GM19452 (cell line): ENCODE measurements around the gene POLG2.
"Not testable (repeated sequence)": the region's sequence is repeated elsewhere in the genome, so short reads cannot be mapped to it uniquely, and the experiment has no call there.

Source experiments
- ATAC-seq: cut with Tn5 transposase; IDR thresholded peaks from one replicate; pipeline ENCODE4 v1.9.1; 2021; ENCODE audit not compliant: unreplicated experiment

POLG2 gene

GRCh38 chr17:64443086-64443760 is 53.6 kb downstream of the POLG2 start:
- no peak for ATAC-seq

GRCh38 chr17:64442541-64442971 is 54.3 kb downstream of the POLG2 start:
- no peak for ATAC-seq

- ATAC-seq, result no peak
These were observed 54.9 kb downstream of the POLG2 start for GRCh38 chr17:64441772-64442540.

GRCh38 chr17:64439956-64440355 is 56.9 kb downstream of the POLG2 start:
- ATAC-seq, result no peak

- ATAC-seq, result not testable (repeated sequence)
These were observed 57.3 kb downstream of the POLG2 start for GRCh38 chr17:64439521-64439920.

- ATAC-seq, result no peak
These were observed 58.8 kb downstream of the POLG2 start for GRCh38 chr17:64437944-64438525.

- no peak for ATAC-seq
These were observed 65.3 kb downstream of the POLG2 start for GRCh38 chr17:64431534-64431933.

GRCh38 chr17:64430036-64430435 is 66.8 kb downstream of the POLG2 start:
- ATAC-seq, result not testable (repeated sequence)

GRCh38 chr17:64428406-64428805 is 68.4 kb downstream of the POLG2 start:
- no peak for ATAC-seq
